GM11168 (cell line): Measurements from ENCODE around the gene HSPBP1.

Experiments
- in situ Hi-C: fragments of 300-500 bp; cut with MboI; formaldehyde crosslinking; loops from one replicate; pipeline ENCODE4 v1.12.0; 2022; ENCODE audit warnings: low sequenced_read_pairs; ENCODE audit not compliant: unreplicated experiment

HSPBP1 gene

DNA sequence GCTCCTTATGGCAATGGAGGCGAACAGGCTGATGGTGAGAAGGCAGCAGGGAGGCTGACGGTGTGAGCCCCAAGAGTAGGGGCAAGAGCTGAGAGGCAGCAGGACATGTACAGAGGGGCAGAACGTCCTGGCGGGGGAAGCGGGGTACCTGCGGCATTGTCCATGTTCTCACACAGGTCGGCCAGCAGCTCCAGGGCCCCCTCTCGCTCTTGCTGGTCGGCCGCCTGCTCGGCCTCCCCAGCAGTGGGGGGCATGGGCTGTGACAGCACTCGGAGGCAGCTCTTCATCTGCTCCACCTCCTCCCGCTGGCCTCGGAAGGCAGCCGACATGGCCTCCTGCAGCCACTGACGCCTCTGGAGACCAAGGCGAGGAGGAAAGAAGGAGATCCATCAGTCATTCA is 2.4 kb downstream of the HSPBP1 start:
- in situ Hi-C loops: no loop called here

DNA sequence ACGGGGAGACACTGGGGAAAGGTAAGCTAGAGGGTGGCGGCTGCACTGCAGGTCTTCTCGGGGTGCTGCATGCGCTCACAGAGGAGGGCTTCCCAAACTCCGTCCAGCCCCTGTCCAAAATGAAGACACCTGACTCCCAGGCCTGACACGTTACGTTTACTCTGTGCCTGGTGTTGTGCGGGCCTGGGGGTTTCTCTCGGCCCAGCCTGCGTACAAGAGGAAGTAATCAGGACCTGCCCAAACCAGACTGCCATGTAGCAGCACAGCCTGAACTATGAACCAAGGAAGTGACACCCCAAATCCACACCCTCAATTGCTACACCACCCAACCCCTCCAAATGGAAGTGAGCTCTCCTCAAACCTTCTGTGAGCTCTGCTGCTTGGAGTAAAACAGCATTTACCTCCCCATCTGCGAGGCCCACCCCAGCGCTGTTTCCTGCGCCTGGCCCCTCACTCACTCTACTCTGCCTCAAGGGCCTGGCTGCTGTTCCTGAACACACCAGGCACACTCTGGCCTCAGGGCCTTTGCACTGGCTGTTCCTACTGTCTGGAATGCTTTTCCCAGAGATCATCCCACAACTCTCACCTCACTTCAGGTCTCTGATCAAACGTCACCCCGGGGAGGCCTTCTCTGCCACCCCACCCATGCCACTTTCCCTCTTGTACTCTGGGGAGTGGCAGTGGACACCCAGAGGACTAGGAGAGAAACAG is 3.0 kb downstream of the HSPBP1 start:
- in situ Hi-C loops: no loop called here

DNA sequence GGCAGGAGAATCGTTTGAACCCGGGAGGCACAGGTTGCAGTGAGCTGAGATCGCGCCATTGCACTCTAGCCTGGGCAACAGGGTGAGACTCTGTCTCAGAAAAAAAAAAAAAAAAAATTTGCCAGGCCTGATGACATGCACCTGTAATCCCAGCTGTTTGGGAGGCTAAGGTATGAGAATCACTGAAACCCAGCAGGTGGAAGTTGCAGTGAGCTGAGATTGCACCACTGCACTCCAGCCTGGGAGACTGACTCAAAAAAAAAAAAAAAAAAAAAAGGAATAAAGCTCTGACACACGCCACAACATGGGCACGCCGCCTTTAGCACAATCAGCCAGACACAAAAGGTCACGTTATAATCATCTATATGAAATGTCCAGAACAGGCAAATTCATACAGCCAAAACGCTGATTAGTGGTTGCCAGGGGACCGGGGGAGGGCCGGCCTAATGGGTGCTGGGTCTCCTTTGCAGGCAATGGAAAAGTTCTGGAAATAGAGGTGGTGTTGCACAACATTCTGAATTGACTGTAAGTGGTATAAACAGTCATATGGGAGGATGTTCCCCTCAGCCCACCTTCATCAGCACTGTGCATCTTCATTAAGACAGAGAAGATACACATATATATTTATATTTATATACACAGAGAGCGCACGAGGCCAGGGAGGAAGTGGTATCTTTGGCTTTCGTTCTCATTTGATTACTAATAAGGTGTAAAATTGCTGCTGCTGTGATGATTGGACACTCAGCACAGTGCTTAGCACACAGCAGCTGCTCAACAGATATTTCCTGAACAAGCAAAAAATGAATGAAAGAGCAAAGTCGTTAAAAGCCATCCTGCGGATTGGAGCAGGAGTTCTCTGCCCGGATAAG is 3.8 kb downstream of the HSPBP1 start:
- in situ Hi-C loops: no loop called here

DNA sequence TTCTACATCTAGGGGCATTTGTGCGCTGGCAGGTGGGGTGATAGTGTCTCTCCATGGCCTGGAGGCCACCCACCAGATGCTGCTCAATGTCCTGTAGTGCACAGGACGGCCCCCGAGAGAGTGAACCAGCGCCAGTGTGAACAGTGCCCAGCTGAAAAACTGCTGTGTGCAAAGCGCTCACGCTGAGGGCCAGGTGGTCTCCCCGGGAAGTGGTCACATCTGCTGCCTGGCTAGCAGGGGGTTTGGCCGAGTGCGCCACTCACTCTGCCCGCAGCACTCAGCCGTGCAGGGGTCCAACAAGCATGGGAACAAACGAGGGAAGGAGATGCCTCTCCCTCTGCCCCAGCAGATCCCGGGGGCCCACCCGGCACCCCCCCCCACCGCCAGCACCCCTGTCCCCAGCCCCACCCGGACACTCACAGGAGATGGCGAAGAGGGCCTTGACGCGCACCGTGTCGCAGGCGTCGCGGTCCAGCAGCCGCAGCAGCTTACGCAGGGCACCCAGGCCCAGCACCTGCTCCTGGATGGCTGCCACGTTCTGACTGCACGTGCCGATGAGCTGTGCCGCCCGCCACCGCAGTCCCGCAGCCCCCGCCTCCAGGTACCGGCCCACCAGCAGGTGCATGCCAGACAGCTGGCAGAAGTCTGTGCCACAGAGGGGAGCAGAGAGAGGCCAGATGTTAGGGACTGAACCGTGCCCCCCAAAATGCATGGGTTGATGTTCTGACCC is 5.8 kb downstream of the HSPBP1 start:
- in situ Hi-C loops: no loop called here

DNA sequence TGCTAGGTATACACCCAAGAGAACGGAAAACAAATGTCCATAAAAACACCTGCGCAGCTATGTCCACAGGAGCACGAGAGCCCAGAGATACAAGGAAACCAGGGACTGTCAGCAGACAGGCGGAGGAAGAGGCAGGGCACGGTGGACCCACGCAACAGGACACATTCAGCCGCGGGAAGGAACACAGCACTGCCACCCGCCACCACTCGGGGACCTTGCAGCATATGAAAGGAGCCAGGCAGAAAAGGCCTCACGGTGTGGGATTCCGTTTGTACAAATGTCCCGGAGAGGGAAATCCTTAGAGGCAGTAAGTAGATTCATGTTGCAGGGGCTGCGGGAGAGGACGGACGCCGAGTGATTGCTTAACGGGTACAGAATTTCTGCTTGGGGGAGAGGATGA is 7.8 kb downstream of the HSPBP1 start:
- in situ Hi-C loops: no loop called here

DNA sequence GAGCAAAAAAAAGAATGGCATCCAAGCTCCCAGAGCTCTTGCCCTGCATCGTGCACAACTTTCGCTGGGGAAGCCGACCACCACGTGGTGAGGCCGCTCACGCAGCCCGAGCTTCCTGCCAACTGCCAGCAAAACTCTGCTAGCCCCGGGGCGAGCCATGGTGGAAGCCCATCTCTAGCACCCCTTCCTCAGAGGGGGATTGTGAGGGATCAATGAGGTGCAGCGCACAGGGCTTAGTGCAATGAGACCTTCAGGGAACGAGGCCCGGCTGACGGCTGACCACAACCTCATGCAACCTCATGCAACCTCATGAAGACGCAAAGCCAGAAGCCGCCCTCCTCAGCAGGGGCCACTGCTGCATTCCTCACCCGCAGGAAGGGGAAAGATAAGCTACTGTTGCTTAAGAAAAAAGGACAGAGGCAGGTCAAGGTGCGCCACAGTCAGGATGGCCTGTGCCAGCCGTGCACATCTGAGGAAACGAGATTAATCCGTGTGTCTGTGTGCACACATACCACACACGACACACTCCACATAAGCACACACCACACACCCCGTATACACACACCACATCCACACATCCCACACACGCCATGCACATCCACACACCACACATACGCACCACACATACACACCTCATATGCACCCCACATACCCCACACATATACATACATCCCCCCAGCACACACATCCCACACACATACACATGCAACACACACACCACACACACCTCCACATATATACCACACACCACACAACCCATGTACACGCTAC is 9.6 kb downstream of the HSPBP1 start:
- in situ Hi-C loops: no loop called here

DNA sequence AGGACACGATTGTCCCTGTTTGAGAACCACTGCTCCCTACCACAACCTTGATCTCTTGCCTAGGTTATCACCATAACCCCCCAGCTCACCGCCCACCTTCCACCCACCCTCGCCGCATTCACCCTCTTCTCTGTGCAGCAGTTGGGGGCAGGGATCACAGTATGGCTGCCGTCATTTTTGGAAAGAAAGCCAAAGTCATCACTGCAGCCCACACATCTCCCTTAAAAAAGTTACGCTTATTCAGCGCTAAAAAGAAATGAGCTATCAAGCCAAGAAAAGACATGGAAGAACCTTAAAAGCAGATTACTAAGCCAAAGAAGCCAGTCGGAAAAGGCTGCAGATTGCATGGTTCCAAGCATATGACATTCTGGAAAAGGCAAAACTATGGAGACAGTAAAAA is 10.6 kb downstream of the HSPBP1 start:
- in situ Hi-C loops: no loop called here

DNA sequence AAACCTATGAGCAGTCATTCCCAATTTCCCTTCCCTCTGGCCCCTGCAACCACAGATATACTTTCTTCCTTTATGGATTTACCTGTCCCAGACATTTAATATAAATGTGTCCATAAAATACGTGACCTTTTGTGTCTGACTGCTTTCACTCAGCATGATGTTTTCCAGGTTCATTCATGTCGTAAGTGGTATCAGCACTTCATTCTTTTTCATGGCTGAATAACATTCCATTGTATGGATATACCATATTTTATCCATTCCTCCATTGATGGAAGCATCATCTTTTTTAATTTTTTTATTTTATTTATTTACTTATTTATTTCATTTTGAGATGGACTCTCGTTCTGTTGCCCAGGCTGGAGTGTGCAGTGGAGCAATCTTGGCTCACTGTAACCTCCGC is 13.1 kb downstream of the HSPBP1 start:
- in situ Hi-C loops: no loop called here

DNA sequence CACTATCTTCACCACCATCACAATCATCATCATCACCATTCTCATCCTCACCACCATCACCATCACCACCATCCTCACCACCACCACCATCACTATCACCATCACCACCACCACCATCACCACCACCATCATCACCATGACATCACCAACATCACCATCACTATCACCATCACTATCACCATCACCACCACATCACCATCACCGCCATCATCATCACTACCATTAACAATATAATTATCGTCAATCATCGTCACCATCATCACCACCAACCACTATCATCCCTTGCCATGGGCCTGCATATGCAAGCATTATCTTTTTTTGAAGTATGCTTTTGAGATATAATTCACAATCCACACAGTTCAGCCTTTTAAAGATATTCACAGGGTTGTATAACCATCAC is 13.5 kb downstream of the HSPBP1 start:
- in situ Hi-C loops: no loop called here

DNA sequence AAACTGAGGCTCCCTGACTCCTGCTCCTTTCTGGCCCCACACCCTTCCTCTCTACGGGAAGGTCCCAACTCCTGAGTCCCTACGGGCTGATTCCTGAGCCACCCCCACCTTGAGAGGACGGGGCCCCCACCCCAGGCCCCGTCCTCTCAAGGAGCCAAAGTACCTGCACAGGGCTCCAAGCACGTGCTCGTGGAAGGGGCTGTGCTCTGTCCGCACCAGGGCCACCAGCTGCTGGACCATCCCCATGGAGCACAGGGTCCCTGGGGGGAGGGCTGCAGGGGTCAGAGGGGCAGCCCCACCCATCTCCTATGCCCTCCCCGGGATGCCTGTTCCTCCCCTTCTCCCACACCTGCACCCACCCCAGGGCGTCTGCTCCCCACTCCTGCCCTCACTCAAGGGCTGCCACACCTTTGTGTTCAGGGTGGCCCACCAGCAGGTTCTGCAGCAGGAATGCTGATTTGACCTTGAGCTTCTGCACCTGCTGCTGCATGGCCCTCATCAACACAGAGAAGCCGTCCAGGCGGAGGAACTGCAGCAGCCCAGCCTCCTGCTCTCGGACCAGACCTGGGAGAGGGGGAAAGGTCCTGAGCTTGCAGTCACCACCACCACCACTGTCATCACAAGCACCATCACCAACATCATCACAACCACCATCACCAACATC is 14.1 kb downstream of the HSPBP1 start:
- in situ Hi-C loops: no loop called here

DNA sequence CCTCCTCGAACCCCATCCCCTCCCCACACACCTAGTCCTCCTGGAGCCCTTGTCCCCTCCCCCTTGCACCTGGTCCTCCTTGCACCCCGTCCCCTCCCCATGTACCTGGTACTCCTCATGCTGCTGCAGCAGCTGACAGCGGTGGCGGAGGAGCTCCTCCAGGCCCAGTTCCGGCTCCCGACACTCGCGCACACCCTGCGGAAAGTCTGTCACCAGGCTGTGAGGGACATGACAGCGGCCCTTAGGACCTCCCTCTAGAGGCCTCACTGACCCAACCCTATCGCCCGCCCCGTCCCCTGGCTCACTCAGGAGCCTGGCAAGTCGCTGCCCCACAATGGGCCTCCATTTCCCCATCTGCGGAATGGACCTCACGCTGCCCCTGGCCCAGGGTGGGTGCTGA is 14.7 kb downstream of the HSPBP1 start:
- in situ Hi-C loops: no loop called here

DNA sequence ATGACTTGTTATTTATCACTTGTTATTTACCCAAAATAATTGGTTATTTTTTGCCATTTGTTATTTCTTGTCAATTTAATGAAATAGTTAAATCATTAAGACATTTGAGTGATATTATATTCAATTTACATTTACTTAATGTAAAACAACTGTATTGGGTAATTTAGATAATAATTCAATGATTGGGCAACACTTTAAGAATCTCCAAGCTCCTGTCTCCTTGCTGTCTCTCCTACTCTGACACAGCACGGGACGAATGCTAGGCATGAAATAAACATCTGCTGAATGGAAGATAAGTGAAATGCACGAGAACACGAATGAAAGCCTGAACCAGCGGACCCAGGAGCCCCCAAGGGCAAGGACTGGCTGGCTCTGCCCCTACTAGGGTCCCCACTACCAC is 15.4 kb downstream of the HSPBP1 start:
- in situ Hi-C loops: no loop called here

DNA sequence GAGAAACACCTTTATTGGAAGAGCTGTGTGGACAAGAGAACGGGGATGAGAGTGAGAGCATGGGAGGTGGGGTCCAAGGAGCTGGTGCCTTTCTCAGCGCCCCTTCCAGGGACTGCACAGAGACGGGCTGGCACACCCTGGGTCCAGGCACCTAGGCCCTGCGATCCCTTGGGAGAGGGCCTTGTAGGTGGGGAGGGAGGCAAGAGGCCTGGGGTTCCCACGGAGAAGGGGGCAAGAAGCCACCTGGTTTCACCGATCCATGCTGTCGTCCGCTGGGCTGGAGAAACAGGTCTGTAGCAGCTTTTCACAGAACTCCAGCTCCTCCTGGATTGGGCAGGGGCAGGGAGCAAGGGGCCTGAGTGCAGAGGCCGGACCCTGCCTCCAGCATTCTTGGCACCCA is 17.6 kb downstream of the HSPBP1 start:
- in situ Hi-C loops: no loop called here

DNA sequence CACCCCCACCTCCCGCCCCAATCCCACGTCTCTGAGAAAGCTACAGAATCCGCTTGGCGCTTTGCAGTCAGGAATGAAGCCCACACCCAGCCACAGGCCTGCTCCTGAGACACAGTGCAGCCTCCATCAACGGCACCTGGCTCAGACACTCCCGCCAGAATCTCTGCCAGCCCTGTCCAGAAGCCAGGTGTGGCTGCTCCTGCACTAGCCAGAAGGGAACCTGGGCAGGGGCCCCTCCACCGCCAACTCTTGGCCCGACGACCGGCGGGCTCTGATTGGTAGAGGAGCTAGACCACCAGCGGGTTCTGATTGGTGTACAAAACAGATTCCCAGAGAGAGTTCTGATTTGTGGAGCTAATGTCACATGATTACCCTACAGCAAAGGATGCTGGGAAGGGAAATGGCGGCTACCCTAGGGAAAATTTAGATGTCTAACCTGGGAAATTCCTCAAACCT is 18.2 kb downstream of the HSPBP1 start:
- in situ Hi-C loops: no loop called here

DNA sequence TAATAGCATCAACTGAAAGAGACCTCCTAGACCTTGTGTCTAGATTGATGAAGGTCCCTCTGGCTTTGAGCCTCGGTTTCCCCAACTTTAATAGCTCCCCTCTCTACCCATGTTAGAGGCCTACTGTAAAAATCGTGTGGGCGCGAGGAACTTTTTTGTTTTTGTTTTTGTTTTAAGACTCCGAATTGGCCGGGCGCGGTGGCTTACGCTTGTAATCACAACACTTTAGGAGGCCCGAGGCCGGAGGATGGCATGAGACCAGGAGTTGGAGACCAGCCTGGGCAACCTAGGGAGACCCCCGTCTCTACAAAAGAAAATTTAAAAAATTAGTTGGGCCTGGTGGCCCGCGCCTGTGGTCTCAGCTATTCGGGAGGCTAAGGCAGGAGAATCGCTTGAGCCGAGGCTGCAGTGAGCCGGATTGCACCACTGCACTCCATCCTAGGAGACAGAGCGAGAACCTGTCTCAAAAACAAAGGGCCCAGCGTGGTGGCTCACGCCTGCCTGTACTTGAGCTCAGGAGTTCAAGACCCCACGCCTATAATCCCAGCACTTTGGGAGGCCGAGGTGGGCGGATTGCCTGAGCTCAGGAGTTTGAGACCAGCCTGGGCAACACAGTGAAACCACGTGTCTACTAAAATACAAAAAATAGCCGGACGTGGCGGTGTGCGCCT is 20.2 kb downstream of the HSPBP1 start:
- in situ Hi-C loops: no loop called here

DNA sequence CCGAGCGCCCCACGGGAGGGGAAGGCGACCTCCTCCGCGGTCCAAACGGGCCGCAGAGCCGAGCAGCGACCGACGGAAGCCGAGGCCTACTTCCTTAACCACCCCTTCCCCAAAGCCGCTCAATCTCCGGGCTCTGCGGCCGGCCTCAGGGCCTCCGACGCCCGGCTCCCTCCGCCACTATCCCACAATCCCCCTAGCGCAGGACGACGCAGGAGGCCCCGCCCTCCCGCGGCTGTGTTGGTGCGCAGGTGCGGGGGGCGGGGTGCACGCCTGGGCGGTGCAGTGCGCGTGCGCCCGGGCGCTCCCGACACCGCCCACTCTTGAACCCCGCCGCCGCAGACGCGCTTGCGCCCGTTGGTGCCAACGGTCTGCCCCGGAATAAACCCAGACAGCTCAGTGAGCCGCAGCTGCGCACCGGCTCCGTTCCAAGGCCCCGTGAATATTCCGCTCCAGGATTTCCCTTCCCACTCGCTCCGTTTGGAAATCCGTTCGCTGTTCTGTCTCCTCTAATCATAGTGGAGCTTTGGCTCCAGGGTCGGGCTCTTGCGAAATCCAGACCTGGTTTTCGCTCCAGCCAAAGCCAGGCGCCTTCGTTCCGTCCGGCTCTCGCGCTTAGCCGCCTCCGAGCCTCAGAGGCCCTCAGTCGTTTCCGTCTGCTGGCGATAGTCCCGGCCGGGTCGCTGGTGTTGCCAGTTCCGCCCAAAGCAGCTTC is 20.9 kb downstream of the HSPBP1 start, which contains the start of gene PPP6R1:
Gene PPP6R1, minus strand, starts transcription at position 190 of the 712 bp plus-strand sequence. CDS start 11,914 bp downstream, outside the sequence.
- in situ Hi-C loops: no loop called here

DNA sequence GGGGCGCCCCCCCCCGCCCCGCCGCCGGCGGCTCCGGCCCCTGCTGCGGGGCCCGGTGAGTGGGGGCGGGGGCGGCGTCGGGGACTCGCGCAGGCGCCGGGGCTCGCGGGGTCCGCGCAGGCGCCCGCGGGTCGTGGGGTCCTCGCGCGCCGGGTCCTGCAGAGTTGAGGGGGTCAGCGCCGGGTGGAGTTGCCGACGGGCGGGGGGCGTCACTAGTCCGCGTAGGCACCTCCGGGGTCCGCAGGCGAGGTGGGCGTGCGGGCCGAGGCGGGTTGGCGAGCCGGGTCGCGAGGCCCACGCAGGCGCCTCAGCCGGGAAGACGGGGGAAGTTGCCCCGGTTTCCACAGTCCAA is 21.5 kb downstream of the HSPBP1 start:
- in situ Hi-C loops: no loop called here
